ENCODE data around the gene PSMG2. TPM values are rescaled to one million over a fixed set of nuclear protein-coding genes. Genes with fewer than 3 reads are reported as not detected.

The PSMG2 gene
- total RNA-seq, 1 donor from 2014 or later, result 41.9 TPM

DNA sequence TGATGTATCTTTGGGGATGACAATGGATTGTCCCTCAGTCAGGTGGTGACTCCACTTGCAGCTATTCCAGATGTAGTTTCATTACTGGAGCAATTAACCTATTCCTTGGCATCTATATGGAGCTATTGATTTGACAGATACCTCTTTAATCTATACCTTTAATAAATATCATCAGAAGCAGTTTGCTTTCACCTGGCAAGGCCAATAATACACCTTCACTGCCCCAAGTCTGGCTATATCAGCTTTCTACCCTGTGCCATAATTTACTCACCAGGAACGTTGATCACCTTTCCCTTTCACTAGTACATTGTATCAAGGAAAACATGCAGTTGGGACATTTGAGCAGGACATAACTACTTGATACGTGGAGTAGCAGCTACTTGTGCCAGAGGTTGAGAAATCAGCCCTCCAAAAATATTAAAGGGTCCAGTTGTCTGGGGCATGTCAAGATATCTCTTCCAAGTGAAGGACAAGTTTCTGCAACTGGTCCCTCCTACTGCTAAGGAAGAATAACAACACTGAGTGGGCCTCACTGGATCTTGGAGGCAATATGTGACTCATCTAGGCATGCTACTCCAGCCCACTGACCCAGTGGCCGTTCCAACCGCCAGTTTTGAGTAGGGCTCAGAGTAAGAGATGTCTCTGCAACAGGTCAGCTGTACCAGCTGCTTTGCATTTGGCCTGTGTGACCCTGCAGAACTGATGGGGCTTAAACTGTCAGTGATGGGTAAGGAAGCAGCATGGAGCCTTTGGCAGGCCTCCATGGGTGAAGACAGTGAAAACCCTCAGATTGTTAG, 67.0 kb downstream of the PSMG2 start:
- no peaks in the 10 kb centered on the region for H3K27me3 ChIP-seq (ENCODE audit: control insufficient read depth, insufficient read depth, low read length)
- TF ChIP-seq, protein P1, sequence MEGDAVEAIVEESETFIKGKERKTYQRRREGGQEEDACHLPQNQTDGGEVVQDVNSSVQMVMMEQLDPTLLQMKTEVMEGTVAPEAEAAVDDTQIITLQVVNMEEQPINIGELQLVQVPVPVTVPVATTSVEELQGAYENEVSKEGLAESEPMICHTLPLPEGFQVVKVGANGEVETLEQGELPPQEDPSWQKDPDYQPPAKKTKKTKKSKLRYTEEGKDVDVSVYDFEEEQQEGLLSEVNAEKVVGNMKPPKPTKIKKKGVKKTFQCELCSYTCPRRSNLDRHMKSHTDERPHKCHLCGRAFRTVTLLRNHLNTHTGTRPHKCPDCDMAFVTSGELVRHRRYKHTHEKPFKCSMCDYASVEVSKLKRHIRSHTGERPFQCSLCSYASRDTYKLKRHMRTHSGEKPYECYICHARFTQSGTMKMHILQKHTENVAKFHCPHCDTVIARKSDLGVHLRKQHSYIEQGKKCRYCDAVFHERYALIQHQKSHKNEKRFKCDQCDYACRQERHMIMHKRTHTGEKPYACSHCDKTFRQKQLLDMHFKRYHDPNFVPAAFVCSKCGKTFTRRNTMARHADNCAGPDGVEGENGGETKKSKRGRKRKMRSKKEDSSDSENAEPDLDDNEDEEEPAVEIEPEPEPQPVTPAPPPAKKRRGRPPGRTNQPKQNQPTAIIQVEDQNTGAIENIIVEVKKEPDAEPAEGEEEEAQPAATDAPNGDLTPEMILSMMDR (IDR thresholded peaks at IDR 0.05; ENCODE audit: insufficient read depth, low read length, severe bottlenecking), result no peak
- no peak overlapping the region for H3K4me3 ChIP-seq (ENCODE audit: low read depth, low read length)
- no peaks in the 10 kb centered on the region for H3K36me3 ChIP-seq (ENCODE audit: control insufficient read depth, insufficient read depth, low read length)
- FAIRE-seq (no peak), DNase-seq (ENCODE audit: low read depth) (peak; percentile 12)

DNA sequence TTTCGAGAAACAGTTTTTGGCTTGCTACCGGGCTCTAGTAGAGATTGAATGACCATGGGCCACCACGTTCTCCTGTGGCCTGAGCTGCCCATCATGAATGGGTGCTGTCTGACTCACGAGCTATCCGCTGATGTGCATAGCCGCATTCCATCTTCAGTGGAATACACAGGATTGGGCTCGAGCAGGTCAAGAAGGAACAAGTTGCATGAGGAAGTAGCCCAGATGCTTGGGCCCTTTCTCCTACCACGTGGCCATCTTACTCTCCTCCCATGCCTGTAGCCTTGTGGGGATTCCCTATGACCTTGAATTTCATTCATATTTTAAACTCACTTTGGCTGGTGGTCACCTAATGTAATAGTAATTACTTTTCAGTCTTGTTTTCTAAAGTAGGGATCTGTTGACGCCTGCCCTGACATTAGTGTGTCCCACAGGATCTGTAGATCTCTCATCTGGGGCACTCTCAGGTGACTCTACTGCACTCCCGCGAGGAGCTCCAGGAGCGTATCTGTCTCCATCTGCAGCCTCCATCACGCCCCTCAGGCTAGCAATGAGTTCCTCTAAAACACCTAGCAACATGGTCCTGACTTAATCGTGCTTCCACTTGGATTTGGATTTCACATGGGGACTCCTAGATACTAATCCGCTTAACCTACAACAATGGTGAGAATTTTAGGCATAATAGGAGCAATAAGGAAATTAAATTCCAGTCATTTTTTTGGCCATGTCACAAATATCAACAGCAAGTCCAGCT, 67.8 kb downstream of the PSMG2 start:
- peak; percentile 86 for DNase-seq (ENCODE audit: low read depth)
- TF ChIP-seq, protein P1 (IDR thresholded peaks at IDR 0.05; ENCODE audit: insufficient read depth, low read length, severe bottlenecking), result no peak
- H3K4me3 ChIP-seq (ENCODE audit: low read depth, low read length), result no peak overlapping the region
- H3K36me3 ChIP-seq (ENCODE audit: control insufficient read depth, insufficient read depth, low read length), result no peaks in the 10 kb centered on the region
- FAIRE-seq, result no peak
- no peaks in the 10 kb centered on the region for H3K27me3 ChIP-seq (ENCODE audit: control insufficient read depth, insufficient read depth, low read length)

DNA sequence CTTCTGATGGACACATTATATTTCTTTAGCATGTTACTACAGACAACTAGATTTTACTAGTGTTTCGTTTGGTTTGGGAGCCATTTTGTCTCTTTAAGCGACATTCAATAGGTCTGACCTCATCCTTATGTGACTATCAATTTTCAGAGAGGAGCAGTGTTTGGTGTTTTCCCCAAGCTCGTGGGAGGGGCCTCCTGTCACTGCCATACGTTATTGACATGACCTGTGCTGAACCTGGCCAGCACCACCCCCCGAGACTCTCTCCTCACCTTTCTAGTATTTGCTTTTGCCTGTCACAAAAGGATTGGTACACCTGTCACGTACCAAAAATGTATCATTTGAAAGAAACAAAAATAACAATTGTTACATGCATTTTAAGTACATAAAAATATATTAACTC, 69.3 kb downstream of the PSMG2 start:
- H3K27me3 ChIP-seq (ENCODE audit: control insufficient read depth, insufficient read depth, low read length), result no peaks in the 10 kb centered on the region
- TF ChIP-seq, protein P1 (IDR thresholded peaks at IDR 0.05; ENCODE audit: insufficient read depth, low read length, severe bottlenecking), result no peak
- no peak for FAIRE-seq
- no peak overlapping the region for H3K4me3 ChIP-seq (ENCODE audit: low read depth, low read length)
- H3K36me3 ChIP-seq (ENCODE audit: control insufficient read depth, insufficient read depth, low read length), result no peaks in the 10 kb centered on the region
- no peak for DNase-seq (ENCODE audit: low read depth)

DNA sequence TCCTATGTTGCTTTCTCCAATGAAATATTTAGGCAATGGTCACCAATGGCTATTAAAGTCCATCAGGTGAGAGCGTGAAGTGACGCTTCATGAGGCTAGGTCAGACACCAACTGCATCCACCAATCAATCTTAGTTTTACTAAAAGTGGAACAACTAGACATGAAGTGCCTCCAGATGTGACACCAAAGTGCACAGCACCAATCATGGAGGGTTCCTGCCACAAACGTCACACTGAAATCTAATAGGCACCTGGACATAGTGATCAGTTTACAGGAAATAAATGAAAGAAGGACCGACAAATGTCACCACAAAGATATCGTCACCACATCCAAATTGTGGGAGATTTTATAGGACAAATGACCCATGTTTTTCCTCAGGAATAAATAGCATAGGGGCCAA, 70.5 kb downstream of the PSMG2 start:
- TF ChIP-seq, protein P1 (IDR thresholded peaks at IDR 0.05; ENCODE audit: insufficient read depth, low read length, severe bottlenecking), result no peak
- Histone ChIP-seq H3K36me3 (ENCODE audit: control insufficient read depth, insufficient read depth, low read length) (no peaks in the 10 kb centered on the region), H3K27me3 (ENCODE audit: control insufficient read depth, insufficient read depth, low read length) (no peaks in the 10 kb centered on the region), H3K4me3 (ENCODE audit: low read depth, low read length) (no peak overlapping the region)
- DNase-seq (ENCODE audit: low read depth), result no peak
- no peak for FAIRE-seq

DNA sequence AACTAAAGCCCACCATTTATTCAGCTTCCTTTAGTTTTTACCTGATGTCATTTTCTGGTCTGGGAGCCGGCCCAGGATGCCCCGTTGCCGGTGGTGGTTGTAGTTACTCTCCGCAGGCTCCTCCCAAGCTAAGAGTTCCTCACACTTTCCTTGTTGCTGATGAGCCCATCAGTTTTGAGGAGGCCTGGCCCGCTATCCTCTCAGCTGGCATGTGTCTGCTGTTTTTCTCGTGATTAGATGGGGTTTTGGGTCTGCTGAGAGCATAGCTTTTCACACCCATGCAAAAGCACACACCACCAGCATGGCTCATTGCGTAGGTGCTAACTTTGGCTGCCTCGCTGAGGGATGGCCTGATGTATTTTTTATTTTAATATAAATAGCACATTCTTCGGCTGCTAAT, 72.1 kb downstream of the PSMG2 start:
- DNase-seq (ENCODE audit: low read depth) (no peak), FAIRE-seq (no peak)
- TF ChIP-seq, protein P1 (IDR thresholded peaks at IDR 0.05; ENCODE audit: insufficient read depth, low read length, severe bottlenecking), result no peak
- no peaks in the 10 kb centered on the region for H3K27me3 ChIP-seq (ENCODE audit: control insufficient read depth, insufficient read depth, low read length)
- no peak overlapping the region for H3K4me3 ChIP-seq (ENCODE audit: low read depth, low read length)
- no peaks in the 10 kb centered on the region for H3K36me3 ChIP-seq (ENCODE audit: control insufficient read depth, insufficient read depth, low read length)

Other genes starting within 250 kb of the PSMG2 start
- gene SPIRE1, start 44.9 kb upstream of the PSMG2 start, total RNA-seq, result 125 and 141 TPM in 2 replicates
- 11.3 and 11.9 TPM in 2 replicates for gene CEP76, start 319 bp upstream of the PSMG2 start, total RNA-seq
- gene PTPN2, start 181.2 kb downstream of the PSMG2 start, total RNA-seq, result 47.9 and 50.1 TPM in 2 replicates
- 60.4 and 108 TPM in 2 replicates for gene SEH1L, start 245.0 kb downstream of the PSMG2 start, total RNA-seq

All from bronchial epithelial cell (primary cell).